Measurements from ENCODE around the gene TMEM37.

- TF ChIP-seq CTCF (IDR thresholded peaks at IDR 0.05; ENCODE audit: control extremely low read depth in 1 of 3, insufficient read depth in 1 of 3, low read depth in 1 of 3, low read length in 3 of 3) (peak; percentile 53 to 89 (median 73)), ZNF274 (IDR thresholded peaks at IDR 0.05; ENCODE audit: borderline replicate concordance, extremely low read depth, low read length) (no peak), POLR2A (IDR thresholded peaks at IDR 0.05; ENCODE audit: control extremely low read depth in 1 of 2, low read depth in 2 of 2, low read length in 2 of 2) (no peak), NANOG (IDR thresholded peaks at IDR 0.05; ENCODE audit: insufficient read depth, low read depth, low read length, poor library complexity, severe bottlenecking) (no peak), KDM1A (IDR thresholded peaks at IDR 0.05; ENCODE audit: borderline replicate concordance, low read length) (no peak), POU5F1 (IDR thresholded peaks at IDR 0.05; ENCODE audit: low read depth, low read length) (no peak), JUND (IDR thresholded peaks at IDR 0.05; ENCODE audit: low read length) (no peak), CEBPB (IDR thresholded peaks at IDR 0.05; ENCODE audit: low read depth, low read length) (no peak), USF2 (IDR thresholded peaks at IDR 0.05; ENCODE audit: low read length) (no peak), CBX5 (IDR thresholded peaks at IDR 0.05; ENCODE audit: low read depth, low read length) (no peak), EGR1 (IDR thresholded peaks at IDR 0.05; ENCODE audit: borderline replicate concordance, low read depth, low read length) (no peak)
Measured at GRCh38 chr2:119407430-119408220, 24.0 kb upstream of the TMEM37 start.
